HepG2 (cell line): Measurements from ENCODE around the gene SLC26A3. TPM values are rescaled to one million over a fixed set of nuclear protein-coding genes. Genes with fewer than 3 reads are reported as not detected.

Source experiments
- ATAC-seq: fragments of 200-7000 bp; cut with Tn5 transposase; 3 replicates; pipeline ENCODE4 v1.9.1; 2020; ENCODE audit warnings: mild to moderate bottlenecking, moderate library complexity
- BruUV-seq: library from RNA; stranded (reverse); fragments of 400-500 nt; replicated peaks from 2 replicates; lab custom pipeline; 2021; lab: Mats Ljungman, UMichigan
- CTCF ChIA-PET: fragments of 300-600 bp; formaldehyde crosslinking; extraction: SDS; loops from one replicate; lab custom pipeline; 2021; ENCODE audit warnings: low total read pairs, inconsistent platforms, low intra/inter-chr PET ratio; lab: Yijun Ruan, JAX
- POLR2A ChIA-PET: fragments of 350-600 bp; sonication (Branson Sonifier 250); formaldehyde crosslinking; loops from one replicate; lab custom pipeline; 2020; ENCODE audit warnings: antibody characterized with exemption, inconsistent platforms; lab: Yijun Ruan, JAX
- DNase-seq: peaks from one replicate; pipeline ENCODE4 v3.0.0-alpha.2; 2015; ENCODE audit warnings: low spot score
- FAIRE-seq: peaks from 3 replicates; lab custom pipeline; 2011; peaks lifted over from hg19 to GRCh38; lab: Jason Lieb, UNC
- H2AFZ ChIP-seq: one replicate; pipeline ENCODE4 v1.6.1; 2011; ENCODE audit warnings: low read length, inconsistent platforms
- H3K27ac ChIP-seq: fragments of 300-600 bp; 3 replicates; pipeline ENCODE4 v1.8.0; 2011; ENCODE audit warnings: mixed run types, mild to moderate bottlenecking, mixed read lengths, low read length, inconsistent platforms; ENCODE audit not compliant: insufficient read depth; ENCODE audit errors: extremely low read length
- H3K27me3 ChIP-seq, 2 experiments: fragments of 200-600 bp in 1 of 2; 2 replicates in 1 of 2; 3 replicates in 1 of 2; pipeline versions ENCODE4 v1.6.0 to v1.8.0; 2011; ENCODE audit warnings: low read length in 2 of 2, mild to moderate bottlenecking in 2 of 2, moderate library complexity in 2 of 2, inconsistent platforms in 1 of 2; ENCODE audit not compliant: insufficient read depth in 2 of 2, control insufficient read depth in 1 of 2
- H3K36me3 ChIP-seq, 2 experiments: fragments of 200-600 bp in 1 of 2; replicated peaks in 1 of 2; 2 replicates in 1 of 2; 3 replicates in 1 of 2; pipeline versions ENCODE4 v1.5.1 to v1.8.0; 2011; ENCODE audit warnings: low read length in 2 of 2, inconsistent platforms in 1 of 2; ENCODE audit not compliant: insufficient read depth in 2 of 2, control insufficient read depth in 1 of 2
- H3K4me1 ChIP-seq: 2 replicates; pipeline ENCODE4 v1.5.1; 2012; ENCODE audit warnings: low read length, inconsistent platforms; ENCODE audit not compliant: insufficient read depth
- H3K4me2 ChIP-seq: 2 replicates; pipeline ENCODE4 v1.6.0; 2011; ENCODE audit warnings: low read depth, low read length, inconsistent platforms
- H3K4me3 ChIP-seq, 3 experiments: fragments of 200-600 bp in 1 of 3; sonication (generic), shearing (Covaris generic) in 1 of 3; replicated peaks in 1 of 3; 2 replicates each; pipeline ENCODE4 v1.5.1; 2011 to 2016; ENCODE audit warnings: low read length in 3 of 3, inconsistent platforms in 2 of 3, low read depth in 2 of 3, mild to moderate bottlenecking in 2 of 3, control low read depth in 1 of 3, mixed read lengths in 1 of 3; ENCODE audit not compliant: insufficient read depth in 1 of 3
- H3K79me2 ChIP-seq: one replicate; pipeline ENCODE4 v1.6.1; 2011; ENCODE audit warnings: low read length, inconsistent platforms; ENCODE audit not compliant: insufficient read depth
- H3K9ac ChIP-seq: 2 replicates; pipeline ENCODE4 v1.6.0; 2011; ENCODE audit warnings: mild to moderate bottlenecking, low read depth, low read length, inconsistent platforms; ENCODE audit not compliant: insufficient read depth
- H3K9me3 ChIP-seq: 2 replicates; pipeline ENCODE4 v1.5.1; 2012; ENCODE audit warnings: mild to moderate bottlenecking, low read length
- H4K20me1 ChIP-seq: 2 replicates; pipeline ENCODE4 v1.6.0; 2011; ENCODE audit warnings: inconsistent platforms, mild to moderate bottlenecking, low read length, moderate library complexity; ENCODE audit not compliant: insufficient read depth
- AFF4 ChIP-seq: sonication (generic); formaldehyde crosslinking; IDR thresholded peaks from 2 replicates; pipeline ENCODE4 v1.4.0; 2020; ENCODE audit warnings: missing genetic modification reagents
- ATF2 ChIP-seq: sonication (generic); formaldehyde crosslinking; IDR thresholded peaks from 2 replicates; pipeline ENCODE4 v1.4.0; 2020; ENCODE audit warnings: missing genetic modification reagents
- GATAD2A ChIP-seq: IDR thresholded peaks from 2 replicates; pipeline ENCODE4 v1.6.1; 2016
- GLMP ChIP-seq: sonication (generic); formaldehyde crosslinking; IDR thresholded peaks from 2 replicates; pipeline ENCODE4 v1.9.0; 2021; ENCODE audit warnings: missing genetic modification reagents, mild to moderate bottlenecking, borderline replicate concordance
- SAFB2 ChIP-seq: sonication (generic); formaldehyde crosslinking; IDR thresholded peaks from 2 replicates; pipeline ENCODE4 v1.5.1; 2020; ENCODE audit warnings: missing genetic modification reagents, low read depth, mild to moderate bottlenecking, borderline replicate concordance
- SCMH1 ChIP-seq: sonication (generic); formaldehyde crosslinking; IDR thresholded peaks from 2 replicates; pipeline ENCODE4 v1.9.0; 2021; ENCODE audit warnings: missing genetic modification reagents, mild to moderate bottlenecking, borderline replicate concordance
- SRSF9 ChIP-seq: fragments of 200-400 bp; formaldehyde crosslinking; IDR thresholded peaks from 2 replicates; pipeline ENCODE4 v1.6.1; 2018; ENCODE audit warnings: borderline replicate concordance, mild to moderate bottlenecking, low read depth, low read length; ENCODE audit not compliant: insufficient read depth, poor library complexity, severe bottlenecking
- TCF7 ChIP-seq: sonication (generic); IDR thresholded peaks from 2 replicates; pipeline ENCODE4 v1.6.1; 2016; ENCODE audit warnings: antibody characterized with exemption, low read depth
- ZBTB26 ChIP-seq: IDR thresholded peaks from 2 replicates; pipeline ENCODE4 v1.6.1; 2016; ENCODE audit warnings: missing compliant biosample characterization, missing genetic modification reagents, borderline replicate concordance
- ZNF225 ChIP-seq: sonication (generic); formaldehyde crosslinking; IDR thresholded peaks from 2 replicates; pipeline ENCODE4 v1.4.0; 2020; ENCODE audit warnings: mild to moderate bottlenecking, missing genetic modification reagents
- ZNF468 ChIP-seq: sonication (generic); formaldehyde crosslinking; IDR thresholded peaks from 2 replicates; pipeline ENCODE4 v1.8.0; 2022; ENCODE audit warnings: mild to moderate bottlenecking, moderate library complexity, missing genetic modification reagents
- ZNF589 ChIP-seq: sonication (generic); formaldehyde crosslinking; conservative IDR thresholded peaks from 2 replicates; pipeline ENCODE4 v1.8.0; 2022; ENCODE audit warnings: mild to moderate bottlenecking, moderate library complexity, missing genetic modification reagents
- ZNF772 ChIP-seq: sonication (generic); formaldehyde crosslinking; IDR thresholded peaks from 2 replicates; pipeline ENCODE4 v1.5.0; 2020; ENCODE audit warnings: mild to moderate bottlenecking, missing genetic modification reagents
- WGBS: methylation state at CpG from one replicate; pipeline ENCODE4 v1.1.6; 2017; ENCODE audit warnings: low lambda C conversion rate; 5-methylcytosine and 5-hydroxymethylcytosine counted together
- in situ Hi-C: cut with HindIII; loops from 2 replicates; pipeline ENCODE4 v1.10.0; 2017; ENCODE audit warnings: low pct_unique_long_range_greater_than_20kb; ENCODE audit not compliant: extremely low pct_ligation_motif_present
- intact Hi-C: fragments of 100-400 bp; cut with micrococcal nuclease; formaldehyde crosslinking; loops from one replicate; pipeline ENCODE4 v1.10.0; 2022; ENCODE audit not compliant: unreplicated experiment
- polyA plus RNA-seq, 8 experiments: library from polyadenylated mRNA; depleted of rRNA in 3 of 8; stranded (reverse) in 7 of 8; unstranded in 1 of 8; fragments of >200 nt; fragmentation: Illumina TruSeq in 4 of 8; extraction: Trizol in 4 of 8; gene quantifications; 2 replicates each; pipeline versions ENCODE4 v1.2.1 to v1.2.3, GENCODE V29; 2011 to 2016; ENCODE audit warnings: low read depth in 4 of 8, missing spikeins in 1 of 8, mixed read lengths in 1 of 8; ENCODE audit not compliant: insufficient read depth in 1 of 8
- total RNA-seq, 5 experiments: library from RNA; depleted of rRNA; stranded (reverse); fragments of >200 nt; fragmentation: Illumina TruSeq; extraction: Trizol; gene quantifications; 2 replicates each; pipeline ENCODE4 v1.2.3, GENCODE V29; 2016; ENCODE audit warnings: low read depth in 1 of 5
- TF ChIP-seq, protein P1 (sequence below): IDR thresholded peaks from 2 replicates; pipeline ENCODE4 v1.6.1; 2012; ENCODE audit warnings: low read depth, low read length, improper control_type of control experiment

Gene SLC26A3
- total and polyA plus RNA-seq, 2 of the 13 experiments (the other 11 are each of a cell fraction or from before 2014, with no cell fraction given): 0.11 to 0.30 TPM

- in situ Hi-C loops (no loop called here), intact Hi-C loops (no loop called here)
- H3K27ac ChIP-seq: no peak overlapping the region
- ChIA-PET POLR2A (no interaction called here), CTCF (no interaction called here)
- no peaks in the 10 kb centered on the region for H3K36me3 ChIP-seq
- no peak overlapping the region for H3K4me2 ChIP-seq
- no peak overlapping the region for H3K9ac ChIP-seq
- ATAC-seq: no peak
- H3K27me3 ChIP-seq: no peaks in the 10 kb centered on the region
- no peak for FAIRE-seq
- no peaks in the 10 kb centered on the region for H3K9me3 ChIP-seq
- no peaks in the 10 kb centered on the region for H3K4me1 ChIP-seq
- no peaks in the 10 kb centered on the region for H3K79me2 ChIP-seq
- no peaks in the 10 kb centered on the region for H4K20me1 ChIP-seq
- DNase-seq: no peak
- H2AFZ ChIP-seq: no peak overlapping the region
- 0% methylated on average over 2 of the region's 2 CpGs for WGBS
- no peak overlapping the region for H3K4me3 ChIP-seq
- no TSS peak for BruUV-seq
- TF ChIP-seq ZNF589 (CRISPR knock-in tag) (no peak), ZNF225 (CRISPR knock-in tag) (no peak), TCF7 (no peak), SRSF9 (no peak), SAFB2 (CRISPR knock-in tag) (no peak), AFF4 (CRISPR knock-in tag) (no peak), ZBTB26 (no peak), GLMP (no peak), ZNF468 (CRISPR knock-in tag) (no peak), GATAD2A (CRISPR knock-in tag) (no peak), ZNF772 (CRISPR knock-in tag) (no peak), SCMH1 (no peak), ATF2 (no peak)
- TF ChIP-seq, protein P1, sequence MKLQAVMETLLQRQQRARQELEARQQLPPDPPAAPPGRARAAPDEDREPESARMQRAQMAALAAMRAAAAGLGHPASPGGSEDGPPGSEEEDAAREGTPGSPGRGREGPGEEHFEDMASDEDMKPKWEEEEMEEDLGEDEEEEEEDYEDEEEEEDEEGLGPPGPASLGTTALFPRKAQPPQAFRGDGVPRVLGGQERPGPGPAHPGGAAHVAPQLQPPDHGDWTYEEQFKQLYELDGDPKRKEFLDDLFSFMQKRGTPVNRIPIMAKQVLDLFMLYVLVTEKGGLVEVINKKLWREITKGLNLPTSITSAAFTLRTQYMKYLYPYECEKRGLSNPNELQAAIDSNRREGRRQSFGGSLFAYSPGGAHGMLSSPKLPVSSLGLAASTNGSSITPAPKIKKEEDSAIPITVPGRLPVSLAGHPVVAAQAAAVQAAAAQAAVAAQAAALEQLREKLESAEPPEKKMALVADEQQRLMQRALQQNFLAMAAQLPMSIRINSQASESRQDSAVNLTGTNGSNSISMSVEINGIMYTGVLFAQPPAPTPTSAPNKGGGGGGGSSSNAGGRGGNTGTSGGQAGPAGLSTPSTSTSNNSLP: no peak
Measured at GRCh38 chr7:107818622-107819021, 15.6 kb upstream of the SLC26A3 start.
